Ramos (cell line): ENCODE measurements around the gene PRKAG2.

Experiments used
- in situ Hi-C: fragments of 300-500 bp; cut with MboI; formaldehyde crosslinking; loops from one replicate; pipeline ENCODE4 v1.14.3; 2022; ENCODE audit warnings: low sequenced_read_pairs; ENCODE audit not compliant: unreplicated experiment

PRKAG2 gene

GRCh38 chr7:151742713-151743480, 134.0 kb downstream of the PRKAG2 start:
- in situ Hi-C loops = no loop called here

GRCh38 chr7:151741585-151741984, 135.3 kb downstream of the PRKAG2 start:
- in situ Hi-C loops = no loop called here

GRCh38 chr7:151740081-151740851, 136.6 kb downstream of the PRKAG2 start:
- in situ Hi-C loops = no loop called here

- in situ Hi-C loops = no loop called here
Observed at GRCh38 chr7:151738925-151739324, 138.0 kb downstream of the PRKAG2 start.

GRCh38 chr7:151736403-151736909, 140.5 kb downstream of the PRKAG2 start:
- in situ Hi-C loops = no loop called here

GRCh38 chr7:151735851-151736402, 141.0 kb downstream of the PRKAG2 start:
- in situ Hi-C loops = no loop called here

- in situ Hi-C loops = no loop called here
Observed at GRCh38 chr7:151735186-151735850, 141.6 kb downstream of the PRKAG2 start.

GRCh38 chr7:151732834-151733592, 143.9 kb downstream of the PRKAG2 start:
- in situ Hi-C loops = no loop called here

GRCh38 chr7:151732292-151732691, 144.6 kb downstream of the PRKAG2 start:
- in situ Hi-C loops = no loop called here

- in situ Hi-C loops = no loop called here
Observed at GRCh38 chr7:151731022-151731441, 145.9 kb downstream of the PRKAG2 start.

GRCh38 chr7:151730591-151730990, 146.3 kb downstream of the PRKAG2 start:
- in situ Hi-C loops = no loop called here

- in situ Hi-C loops = no loop called here
Observed at GRCh38 chr7:151729521-151729921, 147.4 kb downstream of the PRKAG2 start.

GRCh38 chr7:151728746-151729145, 148.2 kb downstream of the PRKAG2 start:
- in situ Hi-C loops = no loop called here

- in situ Hi-C loops = no loop called here
Observed at GRCh38 chr7:151728286-151728660, 148.6 kb downstream of the PRKAG2 start.

- in situ Hi-C loops = no loop called here
Observed at GRCh38 chr7:151727579-151728285, 149.2 kb downstream of the PRKAG2 start.

GRCh38 chr7:151726652-151727578, 150.0 kb downstream of the PRKAG2 start:
- in situ Hi-C loops = no loop called here

- in situ Hi-C loops = no loop called here
Observed at GRCh38 chr7:151725844-151726651, 150.9 kb downstream of the PRKAG2 start.
